RWPE2 (cell line): ENCODE measurements around the gene TRIM58.
A peak's percentile ranks its signal among the peaks of the same experiment; 100 is the strongest.

Experiments used
- ATAC-seq: fragments of 200-7000 bp; cut with Tn5 transposase; 3 replicates; pipeline ENCODE4 v1.9.1; 2021; ENCODE audit warnings: low read depth
- DNase-seq: peaks from one replicate; pipeline ENCODE4 v3.0.0-alpha.2; 2020; ENCODE audit warnings: low spot score
- H3K27ac ChIP-seq: fragments of 450-650 bp; 2 replicates; pipeline ENCODE4 v1.5.1; 2017; ENCODE audit warnings: mild to moderate bottlenecking; ENCODE audit not compliant: poor library complexity, severe bottlenecking
- H3K27me3 ChIP-seq: fragments of 250-450 bp; sonication (Bioruptor Pico); 2 replicates; pipeline ENCODE4 v1.5.1; 2021; ENCODE audit warnings: mild to moderate bottlenecking, moderate library complexity; ENCODE audit not compliant: insufficient read depth, poor library complexity, severe bottlenecking
- H3K36me3 ChIP-seq: fragments of 250-450 bp; sonication (Bioruptor Pico); 2 replicates; pipeline ENCODE4 v1.5.1; 2020; ENCODE audit warnings: low read depth, mild to moderate bottlenecking, moderate library complexity
- H3K4me1 ChIP-seq: fragments of 250-450 bp; sonication (Bioruptor Pico); 2 replicates; pipeline ENCODE4 v1.5.1; 2021; ENCODE audit warnings: mild to moderate bottlenecking, moderate library complexity; ENCODE audit not compliant: insufficient read depth, poor library complexity, severe bottlenecking
- H3K4me3 ChIP-seq: fragments of 250-450 bp; sonication (Bioruptor Pico); 2 replicates; pipeline ENCODE4 v1.5.1; 2021; ENCODE audit warnings: mild to moderate bottlenecking, moderate library complexity; ENCODE audit not compliant: severe bottlenecking
- H3K9me3 ChIP-seq: fragments of 250-450 bp; sonication (Bioruptor Pico); 2 replicates; pipeline ENCODE4 v1.5.1; 2021; ENCODE audit warnings: mild to moderate bottlenecking, moderate library complexity; ENCODE audit not compliant: severe bottlenecking
- TF ChIP-seq, protein P1 (sequence below): fragments of 450-650 bp; IDR thresholded peaks from one replicate; pipeline ENCODE4 v1.5.1; 2017; ENCODE audit warnings: mild to moderate bottlenecking, moderate library complexity; ENCODE audit not compliant: poor library complexity, severe bottlenecking

TRIM58 gene

DNA sequence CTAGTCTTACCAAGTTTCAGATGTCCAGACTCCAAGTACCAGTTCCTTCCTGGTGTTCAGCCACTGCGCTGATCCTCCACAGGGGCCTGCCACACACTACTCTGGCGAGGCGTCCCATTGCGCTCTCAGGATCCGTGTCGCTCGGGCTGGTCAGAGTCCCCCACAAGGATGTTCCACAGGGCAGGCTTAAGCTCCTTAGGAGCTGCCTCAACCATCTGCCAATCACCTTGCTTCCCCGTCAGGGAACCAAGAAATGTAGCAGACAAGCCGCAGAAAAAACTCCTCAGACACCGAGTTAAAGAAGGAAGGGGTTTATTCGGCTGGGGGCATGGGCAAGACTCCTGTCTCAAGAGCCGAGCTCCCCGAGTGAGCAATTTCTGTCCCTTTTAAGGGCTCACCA lies 48.2 kb downstream of the TRIM58 start:
- no peaks in the 10 kb centered on the region for H3K4me1 ChIP-seq
- ATAC-seq: no peak

DNA sequence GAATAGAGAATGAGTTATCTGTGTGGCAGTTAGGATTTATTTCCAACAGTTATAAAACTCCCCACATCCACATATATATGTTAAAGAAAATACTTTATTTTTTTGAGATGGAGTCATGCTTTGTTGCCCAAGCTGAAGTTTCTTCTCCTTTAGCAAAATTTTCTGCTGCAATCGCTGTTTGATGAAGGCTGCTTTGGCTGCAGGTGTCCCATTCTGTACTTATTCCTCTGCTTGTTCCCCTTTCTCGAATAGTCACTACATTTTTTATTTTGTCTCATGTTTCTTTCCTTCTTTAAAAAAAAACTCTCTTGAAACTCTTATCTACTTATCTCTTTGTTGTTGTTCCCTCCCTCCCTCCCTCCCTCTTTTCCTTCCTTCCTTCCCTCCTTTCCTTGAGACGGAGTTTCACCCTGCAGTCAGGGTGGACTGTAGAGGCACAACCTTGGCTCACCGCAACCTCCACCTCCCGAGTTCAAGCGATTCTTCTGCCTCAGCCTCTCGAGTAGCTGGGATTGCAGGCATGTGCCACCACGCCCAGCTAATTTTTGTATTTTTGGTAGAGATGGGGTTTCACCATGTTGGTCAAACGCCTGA lies 49.0 kb downstream of the TRIM58 start:
- no peak overlapping the region for H3K27ac ChIP-seq
- no peak for DNase-seq

More for the DNA sequence above, 48.2 kb downstream of the TRIM58 start:
- Histone ChIP-seq H3K4me3 (no peak overlapping the region), H3K27ac (no peak overlapping the region), H3K27me3 (no peaks in the 10 kb centered on the region), H3K9me3 (no peaks in the 10 kb centered on the region), H3K36me3 (no peaks in the 10 kb centered on the region)
- no peak for DNase-seq
- TF ChIP-seq, protein P1, sequence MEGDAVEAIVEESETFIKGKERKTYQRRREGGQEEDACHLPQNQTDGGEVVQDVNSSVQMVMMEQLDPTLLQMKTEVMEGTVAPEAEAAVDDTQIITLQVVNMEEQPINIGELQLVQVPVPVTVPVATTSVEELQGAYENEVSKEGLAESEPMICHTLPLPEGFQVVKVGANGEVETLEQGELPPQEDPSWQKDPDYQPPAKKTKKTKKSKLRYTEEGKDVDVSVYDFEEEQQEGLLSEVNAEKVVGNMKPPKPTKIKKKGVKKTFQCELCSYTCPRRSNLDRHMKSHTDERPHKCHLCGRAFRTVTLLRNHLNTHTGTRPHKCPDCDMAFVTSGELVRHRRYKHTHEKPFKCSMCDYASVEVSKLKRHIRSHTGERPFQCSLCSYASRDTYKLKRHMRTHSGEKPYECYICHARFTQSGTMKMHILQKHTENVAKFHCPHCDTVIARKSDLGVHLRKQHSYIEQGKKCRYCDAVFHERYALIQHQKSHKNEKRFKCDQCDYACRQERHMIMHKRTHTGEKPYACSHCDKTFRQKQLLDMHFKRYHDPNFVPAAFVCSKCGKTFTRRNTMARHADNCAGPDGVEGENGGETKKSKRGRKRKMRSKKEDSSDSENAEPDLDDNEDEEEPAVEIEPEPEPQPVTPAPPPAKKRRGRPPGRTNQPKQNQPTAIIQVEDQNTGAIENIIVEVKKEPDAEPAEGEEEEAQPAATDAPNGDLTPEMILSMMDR: no peak

DNA sequence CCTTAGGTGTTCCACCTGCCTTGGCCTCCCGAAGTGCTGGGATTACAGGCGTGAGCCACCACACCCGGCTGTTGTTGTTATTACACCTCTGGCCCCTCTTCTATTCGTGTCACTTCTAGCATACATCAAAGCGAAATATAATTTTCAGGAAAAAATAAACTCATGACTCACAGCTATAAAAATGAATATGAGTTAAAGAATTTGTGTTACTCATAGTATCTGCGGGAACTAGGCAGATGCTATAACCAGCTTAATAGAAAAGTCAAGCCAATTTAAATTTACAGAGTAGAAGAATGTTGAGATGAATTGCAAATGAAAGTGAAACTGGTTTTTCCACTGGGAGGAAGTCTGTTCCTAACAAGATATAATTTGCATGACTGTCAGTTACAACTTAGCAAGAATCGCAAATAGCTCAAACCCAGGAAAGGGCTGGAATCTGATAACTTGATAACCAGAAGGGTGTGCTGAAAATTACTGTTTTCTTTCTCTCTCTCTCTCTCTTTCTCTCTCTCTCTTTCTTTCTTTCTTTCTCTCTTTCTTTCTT lies 49.6 kb downstream of the TRIM58 start:
- DNase-seq: no peak
- H3K4me3 ChIP-seq: no peak overlapping the region
- no peaks in the 10 kb centered on the region for H3K36me3 ChIP-seq

More for the DNA sequence above, 49.0 kb downstream of the TRIM58 start:
- no peaks in the 10 kb centered on the region for H3K4me1 ChIP-seq
- ATAC-seq: no peak; the same call in 2 of the 3 replicates
- H3K36me3 ChIP-seq: no peaks in the 10 kb centered on the region
- no peaks in the 10 kb centered on the region for H3K27me3 ChIP-seq
- H3K9me3 ChIP-seq: no peaks in the 10 kb centered on the region
- TF ChIP-seq, protein P1: no peak
- no peak overlapping the region for H3K4me3 ChIP-seq

DNA sequence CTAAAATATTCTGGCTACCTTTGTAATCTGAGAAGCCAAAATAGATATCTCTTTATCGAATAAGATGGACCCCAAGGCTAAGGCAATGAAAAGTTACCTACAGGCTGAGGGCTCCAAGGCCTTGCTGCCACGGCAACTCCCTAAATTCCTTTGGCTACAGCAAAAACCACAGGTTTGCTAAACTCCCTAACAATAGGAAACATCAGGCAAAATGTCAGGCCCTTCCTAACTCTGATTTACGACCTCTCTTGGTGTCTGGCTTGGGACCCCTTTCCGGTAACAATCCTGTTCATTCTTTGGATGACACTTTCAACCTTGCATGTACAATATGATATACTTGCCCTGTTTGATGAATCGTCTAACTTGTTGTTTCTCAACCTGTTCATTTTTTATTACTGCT lies 51.8 kb downstream of the TRIM58 start:
- TF ChIP-seq, protein P1: no peak
- Histone ChIP-seq H3K9me3 (no peaks in the 10 kb centered on the region), H3K27ac (no peak overlapping the region), H3K4me1 (no peaks in the 10 kb centered on the region), H3K27me3 (no peaks in the 10 kb centered on the region), H3K4me3 (no peak overlapping the region), H3K36me3 (no peaks in the 10 kb centered on the region)
- ATAC-seq (no peak), DNase-seq (no peak)

More for the DNA sequence above, 49.6 kb downstream of the TRIM58 start:
- Histone ChIP-seq H3K27ac (no peak overlapping the region), H3K27me3 (no peaks in the 10 kb centered on the region), H3K4me1 (no peaks in the 10 kb centered on the region), H3K9me3 (no peaks in the 10 kb centered on the region)
- peak; percentile 98 for ATAC-seq
- TF ChIP-seq, protein P1: no peak

DNA sequence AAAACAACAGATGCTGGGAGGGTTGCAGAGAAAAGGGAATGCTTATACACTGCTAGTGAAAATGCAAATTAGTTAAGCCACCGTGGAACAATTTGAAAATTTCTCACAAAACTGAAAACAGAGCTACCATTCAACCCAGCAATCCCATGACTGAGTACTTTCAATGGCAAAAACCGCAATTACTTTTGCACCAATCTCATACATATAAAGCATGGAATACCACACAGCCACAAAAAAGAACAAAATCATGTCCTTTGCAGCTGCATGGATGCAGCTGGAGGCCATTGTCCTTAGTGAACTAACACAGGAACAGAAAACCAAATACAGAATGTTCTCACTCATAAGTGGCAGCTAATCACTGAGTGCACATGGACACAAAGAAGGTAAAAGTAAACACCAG lies 56.8 kb downstream of the TRIM58 start:
- no peaks in the 10 kb centered on the region for H3K36me3 ChIP-seq
- H3K27ac ChIP-seq: no peak overlapping the region
- no peaks in the 10 kb centered on the region for H3K4me1 ChIP-seq
- TF ChIP-seq, protein P1: no peak
- ATAC-seq (no peak), DNase-seq (no peak)
- H3K9me3 ChIP-seq: no peaks in the 10 kb centered on the region
- H3K4me3 ChIP-seq: no peak overlapping the region
- no peaks in the 10 kb centered on the region for H3K27me3 ChIP-seq
